HepG2 (cell line): ENCODE data around the gene CLDND2. TPM values are rescaled to one million over a fixed set of nuclear protein-coding genes. Genes with fewer than 3 reads are reported as not detected.

Experiments
- ESRRA ChIP-seq: sonication (generic); formaldehyde crosslinking; IDR thresholded peaks from 2 replicates; pipeline ENCODE4 v1.5.1; 2020; ENCODE audit warnings: mild to moderate bottlenecking, low read depth, missing genetic modification reagents
- FOXA3 ChIP-seq: IDR thresholded peaks from 2 replicates; pipeline ENCODE4 v1.6.1; 2016; ENCODE audit warnings: missing genetic modification reagents, missing compliant biosample characterization
- MXI1 ChIP-seq: IDR thresholded peaks from 3 replicates; pipeline ENCODE4 v1.6.1; 2012; ENCODE audit warnings: low read depth, low read length, inconsistent platforms, borderline replicate concordance
- RFXAP ChIP-seq: sonication (generic); formaldehyde crosslinking; IDR thresholded peaks from 2 replicates; pipeline ENCODE4 v1.4.0; 2020; ENCODE audit warnings: missing genetic modification reagents, borderline replicate concordance
- SIN3B ChIP-seq: fragments of 150-350 bp; IDR thresholded peaks from 2 replicates; pipeline ENCODE4 v1.6.1; 2014; ENCODE audit warnings: low read length
- SMYD3 ChIP-seq: sonication (generic); formaldehyde crosslinking; IDR thresholded peaks from 2 replicates; pipeline ENCODE4 v1.8.1; 2023; ENCODE audit warnings: mild to moderate bottlenecking, missing genetic modification reagents
- STAG1 ChIP-seq: sonication (generic); formaldehyde crosslinking; IDR thresholded peaks from 2 replicates; pipeline ENCODE4 v1.4.0; 2020; ENCODE audit warnings: missing genetic modification reagents
- TSC22D2 ChIP-seq: sonication (generic); formaldehyde crosslinking; IDR thresholded peaks from 2 replicates; pipeline ENCODE4 v1.5.1; 2020; ENCODE audit warnings: missing genetic modification reagents, mild to moderate bottlenecking, borderline replicate concordance
- ZBTB10 ChIP-seq: sonication (generic); formaldehyde crosslinking; IDR thresholded peaks from 2 replicates; pipeline ENCODE4 v1.4.0; 2020; ENCODE audit warnings: missing genetic modification reagents, borderline replicate concordance
- ZNF7 ChIP-seq: IDR thresholded peaks from 2 replicates; pipeline ENCODE4 v1.6.1; 2016; ENCODE audit warnings: missing biosample characterization, missing genetic modification reagents
- ZNF724P ChIP-seq: sonication (generic); formaldehyde crosslinking; IDR thresholded peaks from 2 replicates; pipeline ENCODE4 v1.8.0; 2022; ENCODE audit warnings: missing genetic modification reagents, borderline replicate concordance
- ZNF775 ChIP-seq: sonication (generic); formaldehyde crosslinking; IDR thresholded peaks from 2 replicates; pipeline ENCODE4 v1.4.0; 2020; ENCODE audit warnings: missing genetic modification reagents, mild to moderate bottlenecking, moderate library complexity, borderline replicate concordance
- ZNF777 ChIP-seq: sonication (generic); formaldehyde crosslinking; IDR thresholded peaks from 2 replicates; pipeline ENCODE4 v1.4.0; 2020; ENCODE audit warnings: missing genetic modification reagents
- ZNF784 ChIP-seq: sonication (generic); formaldehyde crosslinking; IDR thresholded peaks from 2 replicates; pipeline ENCODE4 v1.5.1; 2020; ENCODE audit warnings: missing genetic modification reagents, mild to moderate bottlenecking, borderline replicate concordance
- polyA plus RNA-seq, 8 experiments: library from polyadenylated mRNA; depleted of rRNA in 3 of 8; stranded (reverse) in 7 of 8; unstranded in 1 of 8; fragments of >200 nt; fragmentation: Illumina TruSeq in 4 of 8; extraction: Trizol in 4 of 8; gene quantifications; 2 replicates each; pipeline versions ENCODE4 v1.2.1 to v1.2.3, GENCODE V29; 2011 to 2016; ENCODE audit warnings: low read depth in 4 of 8, missing spikeins in 1 of 8, mixed read lengths in 1 of 8; ENCODE audit not compliant: insufficient read depth in 1 of 8
- total RNA-seq, 5 experiments: library from RNA; depleted of rRNA; stranded (reverse); fragments of >200 nt; fragmentation: Illumina TruSeq; extraction: Trizol; gene quantifications; 2 replicates each; pipeline ENCODE4 v1.2.3, GENCODE V29; 2016; ENCODE audit warnings: low read depth in 1 of 5
- TF ChIP-seq, protein P1 (sequence below): sonication (generic); formaldehyde crosslinking; IDR thresholded peaks from 2 replicates; pipeline ENCODE4 v1.5.1; 2020; ENCODE audit warnings: mild to moderate bottlenecking, moderate library complexity, missing genetic modification reagents
- TF ChIP-seq, protein P2 (sequence below): sonication (generic); formaldehyde crosslinking; IDR thresholded peaks from 2 replicates; pipeline ENCODE4 v1.9.0; 2021; ENCODE audit warnings: mild to moderate bottlenecking, missing genetic modification reagents

Gene CLDND2
- total and polyA plus RNA-seq, 2 of the 13 experiments (the other 11 are each of a cell fraction or from before 2014, with no cell fraction given), result 0.84 to 1.8 TPM

DNA sequence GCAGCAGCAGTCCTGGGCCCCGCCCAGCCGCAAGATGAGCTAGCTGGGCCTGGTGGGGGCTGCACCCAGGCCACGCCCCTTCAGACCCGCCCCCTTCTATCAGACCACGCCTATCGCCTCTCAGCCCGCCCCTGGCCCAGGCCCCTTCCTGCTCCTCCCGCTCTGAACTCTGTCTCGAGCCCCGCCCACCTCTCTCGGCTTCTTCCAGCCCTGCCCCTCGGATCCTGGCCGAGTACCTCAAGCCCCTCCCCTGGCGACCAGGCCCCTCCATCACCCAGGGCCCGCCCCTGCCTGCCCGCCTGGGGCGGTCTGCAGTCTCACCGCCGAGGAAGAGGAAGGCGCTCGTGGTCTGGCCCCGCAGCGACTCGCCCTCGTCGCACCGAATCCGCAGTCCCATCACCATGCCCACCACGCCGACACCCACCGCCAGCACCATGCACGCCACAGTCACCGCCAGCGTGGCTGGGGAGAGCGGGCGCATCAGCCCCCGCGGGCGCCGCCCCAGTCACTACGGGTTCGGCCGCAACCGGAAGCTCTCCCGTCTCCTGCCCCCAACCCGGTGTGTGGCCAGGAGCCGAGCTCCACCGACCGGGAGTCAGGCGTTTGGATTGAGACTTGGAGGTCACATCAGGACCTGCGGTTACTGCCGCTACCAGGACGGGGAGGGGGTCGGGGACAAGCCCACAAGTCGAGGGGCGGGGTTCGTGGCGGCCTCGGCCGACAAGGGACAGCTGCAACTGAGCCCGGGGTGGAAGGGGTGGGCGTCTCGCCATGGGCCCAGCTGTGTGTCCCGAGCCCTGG lies 1.0 kb downstream of the CLDND2 start (continued):
- peak; percentile 39; the same call in 1 of the 2 replicates for TF ChIP-seq ZNF777 (CRISPR knock-in tag)
- peak; percentile 49; the same call in 1 of the 3 replicates for TF ChIP-seq MXI1
- TF ChIP-seq SIN3B, result no peak
- peak; percentile 29; the same call in 1 of the 2 replicates for TF ChIP-seq TSC22D2
- peak; percentile 60; the same call in 1 of the 2 replicates for TF ChIP-seq ZNF784 (CRISPR knock-in tag)
- TF ChIP-seq ESRRA (CRISPR knock-in tag), result peak; percentile 83
- no peak for TF ChIP-seq ZNF7 (CRISPR knock-in tag)
- TF ChIP-seq FOXA3, result peak; percentile 22; the same call in 1 of the 2 replicates
- no peak for TF ChIP-seq ZBTB10 (CRISPR knock-in tag)
- TF ChIP-seq ZNF775, result peak; percentile 59; the same call in 1 of the 2 replicates
- TF ChIP-seq, protein P1, sequence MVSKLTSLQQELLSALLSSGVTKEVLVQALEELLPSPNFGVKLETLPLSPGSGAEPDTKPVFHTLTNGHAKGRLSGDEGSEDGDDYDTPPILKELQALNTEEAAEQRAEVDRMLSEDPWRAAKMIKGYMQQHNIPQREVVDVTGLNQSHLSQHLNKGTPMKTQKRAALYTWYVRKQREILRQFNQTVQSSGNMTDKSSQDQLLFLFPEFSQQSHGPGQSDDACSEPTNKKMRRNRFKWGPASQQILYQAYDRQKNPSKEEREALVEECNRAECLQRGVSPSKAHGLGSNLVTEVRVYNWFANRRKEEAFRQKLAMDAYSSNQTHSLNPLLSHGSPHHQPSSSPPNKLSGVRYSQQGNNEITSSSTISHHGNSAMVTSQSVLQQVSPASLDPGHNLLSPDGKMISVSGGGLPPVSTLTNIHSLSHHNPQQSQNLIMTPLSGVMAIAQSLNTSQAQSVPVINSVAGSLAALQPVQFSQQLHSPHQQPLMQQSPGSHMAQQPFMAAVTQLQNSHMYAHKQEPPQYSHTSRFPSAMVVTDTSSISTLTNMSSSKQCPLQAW, result peak; percentile 81
- peak; percentile 60; the same call in 1 of the 2 replicates for TF ChIP-seq SMYD3 (CRISPR knock-in tag)
- TF ChIP-seq, protein P2, sequence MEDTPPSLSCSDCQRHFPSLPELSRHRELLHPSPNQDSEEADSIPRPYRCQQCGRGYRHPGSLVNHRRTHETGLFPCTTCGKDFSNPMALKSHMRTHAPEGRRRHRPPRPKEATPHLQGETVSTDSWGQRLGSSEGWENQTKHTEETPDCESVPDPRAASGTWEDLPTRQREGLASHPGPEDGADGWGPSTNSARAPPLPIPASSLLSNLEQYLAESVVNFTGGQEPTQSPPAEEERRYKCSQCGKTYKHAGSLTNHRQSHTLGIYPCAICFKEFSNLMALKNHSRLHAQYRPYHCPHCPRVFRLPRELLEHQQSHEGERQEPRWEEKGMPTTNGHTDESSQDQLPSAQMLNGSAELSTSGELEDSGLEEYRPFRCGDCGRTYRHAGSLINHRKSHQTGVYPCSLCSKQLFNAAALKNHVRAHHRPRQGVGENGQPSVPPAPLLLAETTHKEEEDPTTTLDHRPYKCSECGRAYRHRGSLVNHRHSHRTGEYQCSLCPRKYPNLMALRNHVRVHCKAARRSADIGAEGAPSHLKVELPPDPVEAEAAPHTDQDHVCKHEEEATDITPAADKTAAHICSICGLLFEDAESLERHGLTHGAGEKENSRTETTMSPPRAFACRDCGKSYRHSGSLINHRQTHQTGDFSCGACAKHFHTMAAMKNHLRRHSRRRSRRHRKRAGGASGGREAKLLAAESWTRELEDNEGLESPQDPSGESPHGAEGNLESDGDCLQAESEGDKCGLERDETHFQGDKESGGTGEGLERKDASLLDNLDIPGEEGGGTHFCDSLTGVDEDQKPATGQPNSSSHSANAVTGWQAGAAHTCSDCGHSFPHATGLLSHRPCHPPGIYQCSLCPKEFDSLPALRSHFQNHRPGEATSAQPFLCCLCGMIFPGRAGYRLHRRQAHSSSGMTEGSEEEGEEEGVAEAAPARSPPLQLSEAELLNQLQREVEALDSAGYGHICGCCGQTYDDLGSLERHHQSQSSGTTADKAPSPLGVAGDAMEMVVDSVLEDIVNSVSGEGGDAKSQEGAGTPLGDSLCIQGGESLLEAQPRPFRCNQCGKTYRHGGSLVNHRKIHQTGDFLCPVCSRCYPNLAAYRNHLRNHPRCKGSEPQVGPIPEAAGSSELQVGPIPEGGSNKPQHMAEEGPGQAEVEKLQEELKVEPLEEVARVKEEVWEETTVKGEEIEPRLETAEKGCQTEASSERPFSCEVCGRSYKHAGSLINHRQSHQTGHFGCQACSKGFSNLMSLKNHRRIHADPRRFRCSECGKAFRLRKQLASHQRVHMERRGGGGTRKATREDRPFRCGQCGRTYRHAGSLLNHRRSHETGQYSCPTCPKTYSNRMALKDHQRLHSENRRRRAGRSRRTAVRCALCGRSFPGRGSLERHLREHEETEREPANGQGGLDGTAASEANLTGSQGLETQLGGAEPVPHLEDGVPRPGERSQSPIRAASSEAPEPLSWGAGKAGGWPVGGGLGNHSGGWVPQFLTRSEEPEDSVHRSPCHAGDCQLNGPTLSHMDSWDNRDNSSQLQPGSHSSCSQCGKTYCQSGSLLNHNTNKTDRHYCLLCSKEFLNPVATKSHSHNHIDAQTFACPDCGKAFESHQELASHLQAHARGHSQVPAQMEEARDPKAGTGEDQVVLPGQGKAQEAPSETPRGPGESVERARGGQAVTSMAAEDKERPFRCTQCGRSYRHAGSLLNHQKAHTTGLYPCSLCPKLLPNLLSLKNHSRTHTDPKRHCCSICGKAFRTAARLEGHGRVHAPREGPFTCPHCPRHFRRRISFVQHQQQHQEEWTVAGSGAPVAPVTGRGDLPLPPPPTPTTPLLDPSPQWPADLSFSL, result 0 out of 2 replicates have a peak, but pooled peaks have one; percentile 64
- 0 out of 2 replicates have a peak, but pooled peaks have one; percentile 21 for TF ChIP-seq ZNF724P (CRISPR knock-in tag)
- no peak for TF ChIP-seq RFXAP (CRISPR knock-in tag)
- no peak; the same call in 1 of the 2 replicates for TF ChIP-seq STAG1
